Spleen (tissue), 11 donors: ENCODE data around the gene FRMD5. TPM values are rescaled to one million over a fixed set of nuclear protein-coding genes. Genes with fewer than 3 reads are reported as not detected.
A peak's percentile ranks its signal among the peaks of the same experiment; 100 is the strongest.

Experiments
- DNase-seq: peaks from one replicate; pipeline ENCODE4 v3.0.0-alpha.2; 2020
- H3K27ac ChIP-seq, 8 donors: fragments of 200-600 bp; sonication (generic) in 7 of 8; 1 replicate in 4 of 8; 2 replicates in 4 of 8; pipeline versions ENCODE4 v1.5.0 to v1.8.0; 2016 to 2021; ENCODE audit warnings: inconsistent platforms in 4 of 8, mild to moderate bottlenecking in 4 of 8, moderate library complexity in 1 of 8
- H3K27me3 ChIP-seq, 7 donors: fragments of 200-600 bp; sonication (generic) in 6 of 7; replicated peaks in 1 of 7; 1 replicate in 4 of 7; 2 replicates in 3 of 7; pipeline versions ENCODE4 v1.5.0 to v1.8.0; 2016 to 2021; ENCODE audit warnings: inconsistent platforms in 3 of 7, mild to moderate bottlenecking in 1 of 7
- H3K36me3 ChIP-seq, 6 donors: fragments of 200-600 bp; sonication (generic) in 5 of 6; 1 replicate in 4 of 6; 2 replicates in 2 of 6; pipeline versions ENCODE4 v1.5.0 to v1.8.0; 2016 to 2021; ENCODE audit warnings: inconsistent platforms in 2 of 6
- H3K4me1 ChIP-seq, 6 donors: fragments of 200-600 bp; sonication (generic) in 5 of 6; 1 replicate in 3 of 6; 2 replicates in 3 of 6; pipeline versions ENCODE4 v1.5.0 to v1.8.0; 2016 to 2021; ENCODE audit warnings: inconsistent platforms in 3 of 6
- H3K4me3 ChIP-seq, 8 donors: fragments of 200-600 bp; sonication (generic) in 7 of 8; 1 replicate in 4 of 8; 2 replicates in 4 of 8; pipeline versions ENCODE4 v1.5.0 to v1.8.0; 2016 to 2021; ENCODE audit warnings: inconsistent platforms in 4 of 8, mild to moderate bottlenecking in 4 of 8, moderate library complexity in 2 of 8
- H3K9me3 ChIP-seq, 8 donors: fragments of 200-600 bp; sonication (generic) in 7 of 8; 1 replicate in 4 of 8; 2 replicates in 4 of 8; pipeline versions ENCODE4 v1.5.0 to v1.8.0; 2016 to 2021; ENCODE audit warnings: inconsistent platforms in 4 of 8
- CTCF ChIP-seq, 11 experiments: fragments of 200-600 bp in 7 of 11; fragments of 450-650 bp in 4 of 11; sonication (generic) in 4 of 11; IDR thresholded peaks in 8 of 11; conservative IDR thresholded peaks in 3 of 11; 1 replicate in 7 of 11; 2 replicates in 4 of 11; pipeline versions ENCODE4 v1.4.0 to v1.8.0; 2016 to 2021; ENCODE audit warnings: antibody characterized with exemption in 11 of 11, inconsistent platforms in 4 of 11, mild to moderate bottlenecking in 1 of 11
- POLR2A ChIP-seq, 3 donors: fragments of 450-650 bp; IDR thresholded peaks; one replicate each; pipeline ENCODE4 v1.5.1; 2017; ENCODE audit warnings: antibody characterized with exemption in 3 of 3, mild to moderate bottlenecking in 1 of 3
- POLR2AphosphoS5 ChIP-seq, 3 donors: sonication (generic); formaldehyde crosslinking; IDR thresholded peaks; one replicate each; pipeline ENCODE4 v1.5.1; 2017; ENCODE audit warnings: antibody characterized with exemption in 3 of 3
- WGBS, 5 donors: extraction: QIAGEN DNeasy Blood & Tissue Kit in 3 of 5; methylation state at CpG; one replicate each; pipeline versions ENCODE4 v1.1.5 to v1.1.7; 2013 to 2018; 5-methylcytosine and 5-hydroxymethylcytosine counted together
- intact Hi-C: fragments of 100-400 bp; cut with DNase I; formaldehyde crosslinking; loops from one replicate; pipeline ENCODE4 v1.15.0; 2023; ENCODE audit warnings: low total_unique reads
- polyA plus RNA-seq, 3 donors: library from polyadenylated mRNA; stranded (reverse); fragments of 200-250 nt; gene quantifications; one replicate each; pipeline ENCODE4 v1.2.1, GENCODE V29; 2013
- total RNA-seq, 7 donors: library from RNA; depleted of rRNA in 3 of 7; stranded (reverse); fragments of >200 nt in 3 of 7; fragmentation: NEBNext Ultra II Directional in 4 of 7; extraction: Animal tissue kit (Norgen Biotek cat#: 25700) in 4 of 7; gene quantifications; one replicate each; pipeline versions ENCODE4 v1.1.0 to v1.2.1, GENCODE V29; 2016 to 2021
- donor health status: healthy with polysubstance abuse.
- donor health status: DM: no; HTN: no; CAD: no; lungs with moderate emphysema.
- donor health status: DM: no; HTN: no; CAD: no.
- donor health status: Bipolar disorder and iron deficiency.
- donor health status: healthy.
- donor health status: DM: no; HTN: no; CAD: no.
- donor health status: DM: yes; HTN: yes; CAD: no.

FRMD5 gene
- total and polyA plus RNA-seq, 10 donors, result 0.09 to 1.0 (median 0.43) TPM; not detected in 1

- H3K9me3 ChIP-seq, result no peaks in the 10 kb centered on the region
- H3K4me3 ChIP-seq, result peak overlapping the region; percentile 49 to 79 (median 64)
- H3K36me3 ChIP-seq, result no peaks in the 10 kb centered on the region
- DNase-seq, result peak; percentile 83
- H3K27ac ChIP-seq, result peak overlapping the region in 3 of 8 donors; percentile 16 to 53 (median 37)
- TF ChIP-seq POLR2A (IDR thresholded peaks at IDR 0.05) (no peak), CTCF (IDR thresholded peaks at IDR 0.05 in 8 of 11, conservative IDR thresholded peaks at IDR 0.05 in 3 of 11) (peak in 1 of 11 experiments; percentile 1), POLR2AphosphoS5 (IDR thresholded peaks at IDR 0.05) (no peak)
- peaks cover 3 to 27% (median 24%) of the 10 kb centered on the region in 6 donors for H3K4me1 ChIP-seq
- WGBS, 5 donors, result 2 to 5% (median 3%) methylated on average over 21 to 74 of the region's 74 CpGs
- intact Hi-C loops, result no loop called here
- peaks cover 0 to 96% (median 51%) of the 10 kb centered on the region in 7 donors for H3K27me3 ChIP-seq
These were observed 534 bp downstream of the FRMD5 start for GRCh38 chr15:44194323-44195150.

DNA sequence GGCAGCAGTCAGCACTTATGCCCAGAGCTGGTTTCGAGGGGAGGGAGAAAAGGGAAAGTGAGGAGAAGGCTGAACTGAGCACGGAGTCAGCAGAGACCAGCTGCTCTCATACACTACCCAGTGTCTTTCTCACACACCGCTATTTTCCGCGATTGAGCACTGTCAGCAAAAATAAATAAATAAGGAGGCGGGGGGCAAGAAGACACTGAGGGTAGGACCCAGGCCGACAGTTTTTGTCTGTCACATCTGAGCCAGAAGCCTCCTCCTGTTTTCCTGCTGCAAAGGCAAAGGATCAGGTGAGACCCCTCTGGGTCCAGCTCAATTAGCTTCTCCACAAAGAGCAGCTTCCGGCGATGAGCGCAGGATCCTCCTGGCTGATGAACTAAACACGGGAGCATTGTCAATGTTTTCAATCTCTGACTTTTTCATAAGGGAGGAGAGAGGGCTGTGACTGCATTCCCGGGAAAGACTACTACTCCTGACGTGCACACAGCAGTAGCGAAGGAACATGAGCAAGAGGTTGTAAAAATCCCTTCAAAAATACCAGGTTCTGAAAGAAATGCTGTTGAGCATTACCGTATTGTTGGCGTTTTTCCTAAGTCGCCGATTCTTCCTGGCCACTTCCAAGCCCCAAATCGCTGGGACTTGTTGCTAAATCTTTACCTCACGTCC is 1.3 kb downstream of the FRMD5 start:
- 7 to 15% (median 11%) methylated on average over 20 of the region's 20 CpGs for WGBS, 5 donors
- no peaks in the 10 kb centered on the region for H3K36me3 ChIP-seq
- H3K27me3 ChIP-seq, result peaks cover 0 to 93% (median 51%) of the 10 kb centered on the region in 7 donors
- H3K9me3 ChIP-seq, result no peaks in the 10 kb centered on the region
- peak overlapping the region in 7 of 8 donors; percentile 49 to 79 (median 65) for H3K4me3 ChIP-seq
- no peak overlapping the region for H3K27ac ChIP-seq
- H3K4me1 ChIP-seq, result peaks cover 3 to 27% (median 24%) of the 10 kb centered on the region in 6 donors
- DNase-seq, result no peak
- intact Hi-C loops, result no loop called here
- TF ChIP-seq POLR2AphosphoS5 (IDR thresholded peaks at IDR 0.05), result no peak
- TF ChIP-seq POLR2A (IDR thresholded peaks at IDR 0.05), result no peak
- no peak for TF ChIP-seq CTCF (IDR thresholded peaks at IDR 0.05 in 8 of 11, conservative IDR thresholded peaks at IDR 0.05 in 3 of 11)

GRCh38 chr15:44188795-44189194 is 6.3 kb downstream of the FRMD5 start:
- Histone ChIP-seq H3K4me1 (peaks cover 0 to 6% (median 3%) of the 10 kb centered on the region in 6 donors), H3K4me3 (no peak overlapping the region), H3K9me3 (no peaks in the 10 kb centered on the region), H3K27ac (no peak overlapping the region), H3K27me3 (peaks cover 0 to 43% (median 24%) of the 10 kb centered on the region in 7 donors), H3K36me3 (no peaks in the 10 kb centered on the region)
- intact Hi-C loops, result no loop called here
- 83 to 90% (median 86%) methylated on average over 4 of the region's 4 CpGs for WGBS, 5 donors
- no peak for DNase-seq
- TF ChIP-seq POLR2AphosphoS5 (IDR thresholded peaks at IDR 0.05), result no peak
- TF ChIP-seq CTCF (IDR thresholded peaks at IDR 0.05 in 8 of 11, conservative IDR thresholded peaks at IDR 0.05 in 3 of 11), result no peak
- no peak for TF ChIP-seq POLR2A (IDR thresholded peaks at IDR 0.05)

DNA sequence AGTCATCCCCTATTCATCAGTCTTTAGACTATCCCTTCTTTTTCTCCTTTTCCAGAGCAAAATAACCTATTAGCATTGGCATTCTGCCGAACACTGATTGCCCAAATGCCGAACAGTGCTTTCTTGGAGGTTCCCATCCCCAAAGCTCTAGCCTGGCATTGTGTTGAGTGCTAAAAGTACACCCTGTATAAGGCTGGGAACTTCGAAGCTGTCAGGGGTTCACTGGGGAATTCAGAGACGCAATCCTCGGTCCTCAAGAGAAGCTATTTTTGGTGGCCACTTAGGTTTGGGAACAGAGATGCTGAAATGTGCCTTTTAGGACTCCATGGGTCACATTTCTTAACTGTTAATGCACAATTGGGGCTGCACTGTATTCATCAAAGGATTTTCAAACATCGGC is 8.4 kb downstream of the FRMD5 start:
- Histone ChIP-seq H3K4me1 (no peaks in the 10 kb centered on the region), H3K9me3 (no peaks in the 10 kb centered on the region), H3K36me3 (no peaks in the 10 kb centered on the region), H3K27me3 (peaks cover 0 to 23% (median 8%) of the 10 kb centered on the region in 7 donors), H3K4me3 (no peak overlapping the region), H3K27ac (no peak overlapping the region)
- intact Hi-C loops, result no loop called here
- no peak for TF ChIP-seq CTCF (IDR thresholded peaks at IDR 0.05 in 8 of 11, conservative IDR thresholded peaks at IDR 0.05 in 3 of 11)
- TF ChIP-seq POLR2A (IDR thresholded peaks at IDR 0.05), result no peak
- TF ChIP-seq POLR2AphosphoS5 (IDR thresholded peaks at IDR 0.05), result no peak
- DNase-seq, result no peak
- 83 to 90% (median 86%) methylated on average over 6 of the region's 6 CpGs for WGBS, 5 donors
